OCI-LY7 (cell line): ENCODE measurements around the gene POGLUT2. TPM values are rescaled to one million over a fixed set of nuclear protein-coding genes. Genes with fewer than 3 reads are reported as not detected.

Experiments
- BruUV-seq: library from RNA; stranded (reverse); fragments of 400-500 nt; replicated peaks from 2 replicates; lab custom pipeline; 2021; lab: Mats Ljungman, UMichigan
- CTCF ChIA-PET: fragments of 300-600 bp; sonication (Branson Sonifier 250); formaldehyde crosslinking; loops from one replicate; lab custom pipeline; 2022; ENCODE audit warnings: antibody characterized with exemption; ENCODE audit not compliant: unreplicated experiment; lab: Charles Lee
- POLR2A ChIA-PET: fragments of 300-600 bp; sonication (Branson Sonifier 250); formaldehyde crosslinking; loops from one replicate; lab custom pipeline; 2022; ENCODE audit warnings: antibody characterized with exemption; lab: Charles Lee
- DNase-seq: peaks from one replicate; pipeline ENCODE4 v3.0.0-alpha.2; 2015; ENCODE audit warnings: low spot score
- H2AFZ ChIP-seq: fragments of 200-600 bp; sonication (generic), shearing (Covaris generic); 2 replicates; pipeline ENCODE4 v1.6.1; 2014; ENCODE audit warnings: mild to moderate bottlenecking, antibody characterized with exemption, low read length, moderate library complexity
- H3K27ac ChIP-seq: fragments of 200-600 bp; sonication (generic); 2 replicates; pipeline ENCODE4 v1.5.1; 2014; ENCODE audit warnings: mixed run types, low read depth, mild to moderate bottlenecking, moderate library complexity, low read length, inconsistent platforms; ENCODE audit not compliant: poor library complexity, severe bottlenecking
- H3K36me3 ChIP-seq: fragments of 200-600 bp; sonication (generic); 2 replicates; pipeline ENCODE4 v1.6.1; 2014; ENCODE audit warnings: mild to moderate bottlenecking, antibody characterized with exemption, low read length, moderate library complexity, mixed read lengths; ENCODE audit not compliant: insufficient read depth
- H3K4me1 ChIP-seq: fragments of 200-600 bp; sonication (generic); 2 replicates; pipeline ENCODE4 v1.5.1; 2014; ENCODE audit warnings: mild to moderate bottlenecking, low read length; ENCODE audit not compliant: insufficient read depth, poor library complexity, severe bottlenecking
- H3K4me2 ChIP-seq: fragments of 200-600 bp; sonication (generic); 2 replicates; pipeline ENCODE4 v1.6.1; 2014; ENCODE audit warnings: mild to moderate bottlenecking, low read length
- H3K4me3 ChIP-seq: fragments of 200-600 bp; sonication (generic); 2 replicates; pipeline ENCODE4 v1.5.1; 2014; ENCODE audit warnings: mild to moderate bottlenecking, low read depth, low read length; ENCODE audit not compliant: poor library complexity, severe bottlenecking
- H3K79me2 ChIP-seq: fragments of 200-600 bp; sonication (generic); 2 replicates; pipeline ENCODE4 v1.6.1; 2016; ENCODE audit warnings: low read depth, mild to moderate bottlenecking, low read length, moderate library complexity, mixed read lengths; ENCODE audit not compliant: insufficient read depth
- H3K9me2 ChIP-seq: fragments of 200-600 bp; sonication (generic); 2 replicates; pipeline ENCODE4 v1.6.1; 2016; ENCODE audit warnings: mild to moderate bottlenecking, low read length, mixed read lengths; ENCODE audit not compliant: insufficient read depth
- H3K9me3 ChIP-seq: fragments of 200-600 bp; sonication (generic); 2 replicates; pipeline ENCODE4 v1.6.1; 2014; ENCODE audit warnings: mild to moderate bottlenecking, mixed run types, low read length, mixed read lengths
- H4K20me1 ChIP-seq: fragments of 200-600 bp; sonication (generic); 2 replicates; pipeline ENCODE4 v1.6.1; 2014; ENCODE audit warnings: mild to moderate bottlenecking, antibody characterized with exemption, low read length, moderate library complexity, mixed read lengths; ENCODE audit not compliant: insufficient read depth
- CTCF ChIP-seq: fragments of 200-600 bp; sonication (generic); conservative IDR thresholded peaks from 2 replicates; pipeline ENCODE4 v1.5.1; 2014; ENCODE audit warnings: mild to moderate bottlenecking, antibody characterized with exemption, low read length, moderate library complexity, mixed read lengths
- EZH2phosphoT487 ChIP-seq: fragments of 200-600 bp; sonication (generic); IDR thresholded peaks from 2 replicates; pipeline ENCODE4 v1.6.1; 2018; ENCODE audit warnings: low read depth, borderline replicate concordance, mild to moderate bottlenecking, mixed run types, antibody characterized with exemption, low read length, moderate library complexity, mixed read lengths
- intact Hi-C: fragments of 100-400 bp; cut with micrococcal nuclease; formaldehyde crosslinking; loops from one replicate; pipeline ENCODE4 v1.10.0; 2022; ENCODE audit not compliant: unreplicated experiment
- total RNA-seq, 2 experiments: library from RNA; depleted of rRNA in 1 of 2; stranded (reverse); fragments of >200 nt in 1 of 2; shearing (Covaris generic) in 1 of 2; gene quantifications; 2 replicates each; pipeline ENCODE4 v1.2.3, GENCODE V29; 2014 to 2022

POGLUT2 gene
- total RNA-seq, 2 experiments from 2014 or later, result not detected

- no peaks in the 10 kb centered on the region for H3K79me2 ChIP-seq
- no TSS peak for BruUV-seq
- H3K4me1 ChIP-seq, result peaks cover 3% of the 10 kb centered on the region
- no peak for DNase-seq
- no peak overlapping the region for H3K27ac ChIP-seq
- POLR2A ChIA-PET, result no interaction called here
- H3K36me3 ChIP-seq, result no peaks in the 10 kb centered on the region; the same call in 1 of the 2 replicates
- no peaks in the 10 kb centered on the region for H3K9me3 ChIP-seq
- TF ChIP-seq EZH2phosphoT487 (no peak), CTCF (no peak)
- no peaks in the 10 kb centered on the region for H3K9me2 ChIP-seq
- CTCF ChIA-PET, result no interaction called here
- H4K20me1 ChIP-seq, result no peaks in the 10 kb centered on the region
- no peak overlapping the region for H3K4me3 ChIP-seq
- H3K4me2 ChIP-seq, result no peak overlapping the region
- H2AFZ ChIP-seq, result no peak overlapping the region
- intact Hi-C loops, result no loop called here
These were observed 29.9 kb downstream of the POGLUT2 start for GRCh38 chr13:102768909-102769308.

GRCh38 chr13:102763741-102764140 lies 35.0 kb downstream of the POGLUT2 start:
- Histone ChIP-seq H3K9me2 (no peaks in the 10 kb centered on the region), H3K79me2 (no peaks in the 10 kb centered on the region), H4K20me1 (no peaks in the 10 kb centered on the region), H3K9me3 (no peaks in the 10 kb centered on the region), H2AFZ (no peak overlapping the region), H3K4me1 (no peaks in the 10 kb centered on the region), H3K4me2 (no peak overlapping the region), H3K36me3 (no peaks in the 10 kb centered on the region; the same call in 1 of the 2 replicates), H3K27ac (no peak overlapping the region), H3K4me3 (no peak overlapping the region)
- ChIA-PET POLR2A (no interaction called here), CTCF (no interaction called here)
- no peak for DNase-seq
- intact Hi-C loops, result no loop called here
- BruUV-seq, result no TSS peak
- TF ChIP-seq EZH2phosphoT487 (no peak), CTCF (no peak)

- CTCF ChIA-PET, result no interaction called here
- POLR2A ChIA-PET, result no interaction called here
- H3K9me3 ChIP-seq, result no peaks in the 10 kb centered on the region
- H2AFZ ChIP-seq, result no peak overlapping the region
- no peak for DNase-seq
- no peaks in the 10 kb centered on the region for H3K9me2 ChIP-seq
- no peaks in the 10 kb centered on the region for H4K20me1 ChIP-seq
- no TSS peak for BruUV-seq
- H3K79me2 ChIP-seq, result no peaks in the 10 kb centered on the region
- TF ChIP-seq CTCF, result no peak
- no peaks in the 10 kb centered on the region for H3K36me3 ChIP-seq
- H3K27ac ChIP-seq, result no peak overlapping the region
- H3K4me3 ChIP-seq, result no peak overlapping the region
- intact Hi-C loops, result no loop called here
- H3K4me1 ChIP-seq, result no peaks in the 10 kb centered on the region
- no peak overlapping the region for H3K4me2 ChIP-seq
These were observed 37.7 kb downstream of the POGLUT2 start for GRCh38 chr13:102761071-102761470.
